ENCODE measurements around the gene SCCPDH.

GRCh38 chr1:246750752-246751151 is 26.5 kb downstream of the SCCPDH start:
- TF ChIP-seq, protein P1, sequence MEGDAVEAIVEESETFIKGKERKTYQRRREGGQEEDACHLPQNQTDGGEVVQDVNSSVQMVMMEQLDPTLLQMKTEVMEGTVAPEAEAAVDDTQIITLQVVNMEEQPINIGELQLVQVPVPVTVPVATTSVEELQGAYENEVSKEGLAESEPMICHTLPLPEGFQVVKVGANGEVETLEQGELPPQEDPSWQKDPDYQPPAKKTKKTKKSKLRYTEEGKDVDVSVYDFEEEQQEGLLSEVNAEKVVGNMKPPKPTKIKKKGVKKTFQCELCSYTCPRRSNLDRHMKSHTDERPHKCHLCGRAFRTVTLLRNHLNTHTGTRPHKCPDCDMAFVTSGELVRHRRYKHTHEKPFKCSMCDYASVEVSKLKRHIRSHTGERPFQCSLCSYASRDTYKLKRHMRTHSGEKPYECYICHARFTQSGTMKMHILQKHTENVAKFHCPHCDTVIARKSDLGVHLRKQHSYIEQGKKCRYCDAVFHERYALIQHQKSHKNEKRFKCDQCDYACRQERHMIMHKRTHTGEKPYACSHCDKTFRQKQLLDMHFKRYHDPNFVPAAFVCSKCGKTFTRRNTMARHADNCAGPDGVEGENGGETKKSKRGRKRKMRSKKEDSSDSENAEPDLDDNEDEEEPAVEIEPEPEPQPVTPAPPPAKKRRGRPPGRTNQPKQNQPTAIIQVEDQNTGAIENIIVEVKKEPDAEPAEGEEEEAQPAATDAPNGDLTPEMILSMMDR (conservative IDR thresholded peaks at IDR 0.05), result no peak
- no peak for TF ChIP-seq ZFX (IDR thresholded peaks at IDR 0.05)
